NB4 (cell line): ENCODE results near the gene DDX17.

Experiments
- DNase-seq: peaks from one replicate; pipeline ENCODE4 v3.0.0; 2010; ENCODE audit warnings: low read depth
- H3K4me3 ChIP-seq: one replicate; pipeline ENCODE4 v1.5.1; 2011; ENCODE audit warnings: mild to moderate bottlenecking, low read depth, low read length, moderate library complexity
- CTCF ChIP-seq: IDR thresholded peaks from one replicate; pipeline ENCODE4 v1.5.1; 2012; ENCODE audit warnings: low read depth, low read length
- MAX ChIP-seq: IDR thresholded peaks from 2 replicates; pipeline ENCODE4 v1.6.1; 2011; ENCODE audit warnings: low read depth, low read length
- MYC ChIP-seq: IDR thresholded peaks from 2 replicates; pipeline ENCODE4 v1.6.1; 2011; ENCODE audit warnings: low read depth, low read length
- POLR2A ChIP-seq: IDR thresholded peaks from 2 replicates; pipeline ENCODE4 v1.6.1; 2011; ENCODE audit warnings: mild to moderate bottlenecking; ENCODE audit not compliant: insufficient read length; ENCODE audit errors: extremely low read depth

Gene DDX17

GRCh38 chr22:38467438-38467903, 38.6 kb downstream of the DDX17 start:
- no peak for DNase-seq
- no peak overlapping the region for H3K4me3 ChIP-seq
- TF ChIP-seq POLR2A (no peak), CTCF (no peak), MAX (no peak), MYC (no peak)

- no peak for DNase-seq
- H3K4me3 ChIP-seq, result no peak overlapping the region
- no peak for TF ChIP-seq CTCF
- TF ChIP-seq POLR2A, result no peak
- no peak for TF ChIP-seq MAX
- TF ChIP-seq MYC, result no peak
These were observed 40.2 kb downstream of the DDX17 start for GRCh38 chr22:38465673-38466490.

GRCh38 chr22:38464992-38465672, 41.0 kb downstream of the DDX17 start:
- no peak for DNase-seq
- TF ChIP-seq CTCF, result no peak
- no peak for TF ChIP-seq MAX
- no peak for TF ChIP-seq MYC
- TF ChIP-seq POLR2A, result no peak
- no peak overlapping the region for H3K4me3 ChIP-seq

GRCh38 chr22:38462960-38463784, 42.9 kb downstream of the DDX17 start:
- no peak for TF ChIP-seq POLR2A
- TF ChIP-seq MAX, result no peak
- TF ChIP-seq CTCF, result no peak
- TF ChIP-seq MYC, result no peak

GRCh38 chr22:38461414-38462081, 44.6 kb downstream of the DDX17 start:
- TF ChIP-seq POLR2A (no peak), MAX (no peak), MYC (no peak), CTCF (no peak)
- peak; percentile 87 for DNase-seq
- H3K4me3 ChIP-seq, result no peak overlapping the region

More at GRCh38 chr22:38462960-38463784, 42.9 kb downstream of the DDX17 start:
- no peak overlapping the region for H3K4me3 ChIP-seq
- DNase-seq, result no peak
